VCaP (cell line): ENCODE data around the gene HNRNPL.
"Not testable (repeated sequence)": the region's sequence is repeated elsewhere in the genome, so short reads cannot be mapped to it uniquely, and the experiment has no call there.

Experiments
- H3K27ac ChIP-seq: fragments of 450-650 bp; 2 replicates; pipeline ENCODE4 v1.5.1; 2017
- TF ChIP-seq, protein P1 (sequence below): fragments of 450-650 bp; conservative IDR thresholded peaks from 2 replicates; pipeline ENCODE4 v1.5.1; 2017; ENCODE audit warnings: mild to moderate bottlenecking, moderate library complexity

Gene HNRNPL

DNA sequence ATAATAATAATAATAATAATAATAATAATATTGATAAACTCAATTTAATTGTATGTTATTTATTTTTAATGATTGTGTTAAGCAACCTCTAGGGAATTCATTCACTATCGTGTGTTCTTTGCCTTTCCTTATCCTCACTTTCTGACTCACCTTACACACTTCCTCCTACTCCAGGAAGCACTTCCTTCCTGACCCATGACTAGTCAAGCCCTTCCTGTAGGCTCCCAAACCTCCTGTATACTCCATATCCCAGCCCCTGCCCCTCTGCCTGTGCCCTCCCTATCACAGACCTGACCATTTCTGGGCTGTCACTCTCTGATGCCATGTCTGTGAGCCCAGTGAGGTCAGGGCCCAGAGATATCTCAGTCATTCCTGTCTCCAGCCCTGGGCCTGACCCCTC lies 44.6 kb downstream of the HNRNPL start:
- TF ChIP-seq, protein P1, sequence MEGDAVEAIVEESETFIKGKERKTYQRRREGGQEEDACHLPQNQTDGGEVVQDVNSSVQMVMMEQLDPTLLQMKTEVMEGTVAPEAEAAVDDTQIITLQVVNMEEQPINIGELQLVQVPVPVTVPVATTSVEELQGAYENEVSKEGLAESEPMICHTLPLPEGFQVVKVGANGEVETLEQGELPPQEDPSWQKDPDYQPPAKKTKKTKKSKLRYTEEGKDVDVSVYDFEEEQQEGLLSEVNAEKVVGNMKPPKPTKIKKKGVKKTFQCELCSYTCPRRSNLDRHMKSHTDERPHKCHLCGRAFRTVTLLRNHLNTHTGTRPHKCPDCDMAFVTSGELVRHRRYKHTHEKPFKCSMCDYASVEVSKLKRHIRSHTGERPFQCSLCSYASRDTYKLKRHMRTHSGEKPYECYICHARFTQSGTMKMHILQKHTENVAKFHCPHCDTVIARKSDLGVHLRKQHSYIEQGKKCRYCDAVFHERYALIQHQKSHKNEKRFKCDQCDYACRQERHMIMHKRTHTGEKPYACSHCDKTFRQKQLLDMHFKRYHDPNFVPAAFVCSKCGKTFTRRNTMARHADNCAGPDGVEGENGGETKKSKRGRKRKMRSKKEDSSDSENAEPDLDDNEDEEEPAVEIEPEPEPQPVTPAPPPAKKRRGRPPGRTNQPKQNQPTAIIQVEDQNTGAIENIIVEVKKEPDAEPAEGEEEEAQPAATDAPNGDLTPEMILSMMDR: no peak
- H3K27ac ChIP-seq: no peak overlapping the region

DNA sequence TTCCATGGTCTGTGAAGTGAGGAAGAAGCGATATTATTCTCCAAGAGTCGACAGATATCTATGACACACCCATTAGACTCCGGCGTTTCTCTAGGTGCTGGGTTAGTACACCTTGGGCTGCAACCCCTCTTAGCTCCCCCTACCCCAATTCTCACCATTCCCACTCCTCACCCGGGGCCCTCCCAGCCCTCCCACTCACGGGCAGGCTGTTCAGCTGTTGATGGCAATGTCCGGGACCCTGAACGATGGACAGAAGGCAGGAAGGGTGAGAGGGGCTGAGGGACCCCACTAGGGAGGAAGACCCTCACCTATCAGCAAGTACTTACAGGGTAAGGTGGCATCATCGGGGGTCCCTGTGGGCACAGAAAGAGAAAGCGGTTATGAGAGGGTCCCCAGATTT lies 46.2 kb downstream of the HNRNPL start:
- no peak overlapping the region for H3K27ac ChIP-seq
- TF ChIP-seq, protein P1: no peak

DNA sequence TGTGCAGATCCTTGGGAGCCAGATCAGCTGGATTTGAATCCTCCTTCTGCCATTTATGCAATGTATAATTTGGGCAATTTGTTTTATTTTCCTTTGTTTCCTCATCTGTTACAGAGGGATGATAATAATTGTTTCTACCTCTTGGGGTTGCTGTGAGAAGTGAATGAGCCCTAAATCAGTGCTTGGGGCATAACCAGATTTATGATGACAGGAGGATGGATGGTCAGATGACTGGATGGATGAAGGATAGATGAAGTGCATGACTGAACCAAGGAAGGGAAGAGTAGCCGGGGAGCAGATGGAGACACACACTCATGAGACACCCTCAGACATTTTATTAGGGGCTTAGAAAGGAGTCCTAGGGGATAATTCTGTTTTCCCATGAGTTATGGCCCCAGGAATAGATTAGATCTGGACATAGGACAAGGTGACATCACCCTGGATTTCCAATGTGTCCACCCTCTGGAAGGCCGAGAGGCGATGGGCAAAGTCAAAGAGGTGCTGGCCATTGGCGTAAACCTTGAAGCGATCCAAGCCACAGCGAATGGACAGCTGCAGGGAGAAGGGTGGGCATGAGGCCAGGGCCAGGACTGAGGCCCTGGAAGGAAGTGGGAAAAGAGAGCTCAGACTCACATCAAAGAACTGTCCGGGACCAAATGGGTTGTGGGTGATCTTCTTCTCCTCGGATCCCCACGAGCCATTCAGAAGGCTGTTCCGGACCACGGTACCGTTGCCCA lies 48.3 kb downstream of the HNRNPL start:
- no peak overlapping the region for H3K27ac ChIP-seq
- TF ChIP-seq, protein P1: no peak

DNA sequence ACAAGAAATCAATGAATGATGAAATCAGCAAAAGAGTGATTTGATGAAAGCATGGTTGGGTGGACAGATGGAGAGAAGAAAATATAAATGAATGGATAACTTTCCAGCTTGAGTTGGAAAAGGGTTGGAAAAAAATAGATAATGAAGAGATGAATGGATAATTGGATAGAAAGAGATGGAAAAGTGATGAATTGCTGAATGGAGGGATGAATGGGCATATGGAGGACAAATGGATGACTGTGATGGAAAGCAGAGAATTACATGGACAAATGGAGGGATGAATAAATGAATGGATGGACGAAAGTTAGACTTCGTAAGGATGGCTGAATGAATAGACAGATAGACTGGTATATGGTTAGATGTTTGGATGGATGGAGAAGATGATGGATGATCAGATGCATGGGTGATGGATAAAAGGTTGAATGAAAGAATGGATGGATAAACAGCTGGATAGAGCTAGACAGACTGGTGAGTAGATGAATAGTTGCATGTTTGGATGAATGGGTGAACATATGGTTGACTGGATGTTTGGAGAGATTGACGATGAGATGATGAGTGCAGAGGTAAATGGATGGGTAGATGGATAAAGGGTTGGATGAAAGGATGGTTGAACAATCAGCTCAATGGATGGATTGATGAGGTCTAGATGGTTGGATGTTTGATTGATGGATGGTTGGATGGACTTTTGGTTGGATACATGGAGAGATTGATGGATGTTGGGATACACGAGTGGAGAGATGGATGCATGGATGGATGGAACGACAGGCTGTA lies 49.0 kb downstream of the HNRNPL start:
- no peak overlapping the region for H3K27ac ChIP-seq
- TF ChIP-seq, protein P1: no peak

DNA sequence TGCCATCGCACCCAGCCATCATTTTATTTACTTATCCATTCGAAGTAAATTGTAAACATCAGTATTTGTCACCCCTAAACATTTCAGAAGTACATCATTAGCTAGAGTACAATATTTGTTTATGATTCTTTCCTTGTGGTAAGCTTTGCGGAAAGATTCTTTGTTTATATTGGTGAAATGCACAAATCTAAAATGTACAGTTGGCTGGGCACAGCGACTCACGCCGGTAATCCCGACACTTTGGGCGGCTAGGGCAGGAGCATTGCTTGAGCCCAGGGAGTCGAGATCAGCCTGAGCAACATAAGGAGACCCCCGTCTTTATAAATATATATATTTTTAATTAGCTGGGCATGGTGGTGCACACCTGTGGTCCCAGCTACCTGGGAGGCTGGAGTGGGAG lies 50.7 kb downstream of the HNRNPL start:
- H3K27ac ChIP-seq: no peak overlapping the region
- TF ChIP-seq, protein P1: no peak

DNA sequence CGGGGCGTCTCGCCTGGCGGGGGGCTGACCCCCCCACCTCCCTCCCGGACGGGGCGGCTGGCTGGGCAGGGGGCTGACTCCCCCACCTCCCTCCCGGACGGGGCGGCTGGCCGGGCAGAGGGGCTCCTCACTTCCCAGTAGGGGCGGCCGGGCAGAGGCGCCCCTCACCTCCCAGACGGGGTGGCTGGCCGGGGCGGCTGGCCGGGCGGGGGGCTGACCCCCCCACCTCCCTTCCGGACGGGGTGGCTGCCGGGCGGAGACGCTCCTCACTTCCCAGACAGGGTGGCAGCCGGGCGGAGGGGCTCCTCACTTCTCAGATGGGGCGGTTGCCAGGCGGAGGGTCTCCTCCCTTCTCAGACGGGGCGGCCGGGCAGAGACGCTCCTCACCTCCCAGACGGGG lies 52.0 kb downstream of the HNRNPL start:
- not testable (repeated sequence) for H3K27ac ChIP-seq

DNA sequence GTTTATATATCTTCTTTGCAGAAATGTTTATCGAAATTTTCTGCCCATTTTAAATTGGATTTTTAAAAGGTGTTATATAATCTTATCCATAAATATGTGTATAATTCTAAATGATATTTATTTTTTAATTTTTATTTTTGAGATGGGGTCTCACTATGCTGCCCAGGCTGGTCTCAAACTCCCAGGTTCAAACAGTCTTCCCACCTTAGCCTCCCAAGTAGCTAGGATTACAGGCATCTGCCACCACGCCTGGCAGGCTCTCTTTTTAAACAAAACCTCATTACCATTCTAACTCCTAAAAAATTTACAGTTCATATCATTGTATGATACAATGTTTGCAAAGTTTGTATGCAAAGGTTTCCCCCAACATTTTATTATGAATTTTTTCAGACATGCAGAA lies 53.6 kb downstream of the HNRNPL start:
- TF ChIP-seq, protein P1: no peak
- no peak overlapping the region for H3K27ac ChIP-seq

DNA sequence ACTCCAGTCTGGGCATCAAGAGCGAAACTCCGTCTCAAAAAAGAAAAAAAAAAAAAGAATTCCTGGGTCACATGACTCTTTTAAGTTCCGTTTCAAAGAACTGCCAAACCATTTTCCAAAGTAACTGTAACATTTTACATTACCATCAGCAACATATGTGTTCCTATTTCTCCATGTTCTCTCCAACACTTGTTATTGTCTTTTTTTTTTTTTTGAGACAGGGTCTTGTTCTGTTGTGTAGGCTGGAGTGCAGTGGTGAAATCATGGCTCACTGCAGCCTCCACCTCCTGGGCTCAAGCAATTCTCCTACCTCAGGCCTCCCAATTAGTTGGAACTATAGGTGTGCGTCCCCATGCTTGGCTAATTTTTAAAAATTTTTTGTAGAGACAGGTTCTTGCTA lies 54.2 kb downstream of the HNRNPL start:
- TF ChIP-seq, protein P1: no peak
- no peak overlapping the region for H3K27ac ChIP-seq
